ENCODE results near the gene VAC14. TPM values are rescaled to one million over a fixed set of nuclear protein-coding genes. Genes with fewer than 3 reads are reported as not detected.

VAC14 gene
- total RNA-seq, 4 donors from 2014 or later, result 25.7 to 49.5 (median 40.4) TPM

- Histone ChIP-seq H3K27me3 (no peaks in the 10 kb centered on the region), H3K36me3 (peaks cover 0 to 52% (median 0%) of the 10 kb centered on the region in 3 donors), H3K27ac (peak overlapping the region in 2 of 4 donors; percentile 12 to 47), H3K4me3 (no peak overlapping the region), H3K9me3 (no peaks in the 10 kb centered on the region), H3K4me1 (peaks cover 0 to 54% (median 13%) of the 10 kb centered on the region in 4 donors)
- no peak for TF ChIP-seq EP300 (IDR thresholded peaks at IDR 0.05)
- TF ChIP-seq, protein P1, sequence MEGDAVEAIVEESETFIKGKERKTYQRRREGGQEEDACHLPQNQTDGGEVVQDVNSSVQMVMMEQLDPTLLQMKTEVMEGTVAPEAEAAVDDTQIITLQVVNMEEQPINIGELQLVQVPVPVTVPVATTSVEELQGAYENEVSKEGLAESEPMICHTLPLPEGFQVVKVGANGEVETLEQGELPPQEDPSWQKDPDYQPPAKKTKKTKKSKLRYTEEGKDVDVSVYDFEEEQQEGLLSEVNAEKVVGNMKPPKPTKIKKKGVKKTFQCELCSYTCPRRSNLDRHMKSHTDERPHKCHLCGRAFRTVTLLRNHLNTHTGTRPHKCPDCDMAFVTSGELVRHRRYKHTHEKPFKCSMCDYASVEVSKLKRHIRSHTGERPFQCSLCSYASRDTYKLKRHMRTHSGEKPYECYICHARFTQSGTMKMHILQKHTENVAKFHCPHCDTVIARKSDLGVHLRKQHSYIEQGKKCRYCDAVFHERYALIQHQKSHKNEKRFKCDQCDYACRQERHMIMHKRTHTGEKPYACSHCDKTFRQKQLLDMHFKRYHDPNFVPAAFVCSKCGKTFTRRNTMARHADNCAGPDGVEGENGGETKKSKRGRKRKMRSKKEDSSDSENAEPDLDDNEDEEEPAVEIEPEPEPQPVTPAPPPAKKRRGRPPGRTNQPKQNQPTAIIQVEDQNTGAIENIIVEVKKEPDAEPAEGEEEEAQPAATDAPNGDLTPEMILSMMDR (IDR thresholded peaks at IDR 0.05), result no peak
- no peak for TF ChIP-seq POLR2A (IDR thresholded peaks at IDR 0.05)
- 82 to 83% methylated on average over 8 of the region's 8 CpGs for WGBS, 2 donors
- DNase-seq (ENCODE audit: low spot score in 2 of 2), result no peak
Measured at GRCh38 chr16:70756071-70756470, 44.9 kb downstream of the VAC14 start.

DNA sequence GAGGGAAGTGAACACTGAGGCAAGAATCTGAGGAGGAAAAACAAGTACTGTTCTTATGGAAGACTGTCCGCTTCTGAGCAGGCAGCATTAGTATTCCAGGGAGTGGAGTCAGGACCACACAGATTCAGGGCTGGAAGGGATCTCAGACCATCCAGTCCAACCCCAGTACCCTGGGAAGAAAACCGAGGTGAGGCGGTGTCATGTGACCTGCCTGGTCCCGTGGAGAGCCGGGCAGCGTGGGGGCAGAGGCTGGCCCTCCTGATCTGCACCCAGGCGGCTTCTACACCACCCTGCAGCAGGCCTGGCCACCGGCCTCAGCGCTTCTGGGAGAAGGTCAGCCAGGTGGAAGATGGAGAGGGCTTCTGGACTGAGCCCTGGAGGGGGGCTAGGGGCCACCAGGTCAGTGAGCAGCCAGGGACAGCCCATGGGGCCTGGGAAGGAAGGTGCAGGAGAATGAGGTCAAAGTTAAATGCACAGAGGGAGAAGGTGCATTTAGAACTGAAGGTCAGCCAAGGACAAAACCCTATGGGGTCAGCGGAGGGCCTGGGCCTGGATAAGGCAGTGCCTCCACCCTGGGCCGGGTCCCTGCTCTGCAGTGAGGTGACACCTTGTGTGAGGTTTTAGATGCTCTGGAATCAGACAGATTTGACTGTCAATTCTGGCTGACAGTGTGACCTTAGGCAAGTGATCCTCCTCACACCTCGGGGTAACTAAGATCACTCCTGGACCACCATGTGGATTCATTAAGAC, 45.9 kb downstream of the VAC14 start:
- DNase-seq (ENCODE audit: low spot score in 2 of 2), result no peak
- TF ChIP-seq EP300 (IDR thresholded peaks at IDR 0.05), result no peak
- TF ChIP-seq, protein P1 (IDR thresholded peaks at IDR 0.05), result no peak
- no peaks in the 10 kb centered on the region for H3K27me3 ChIP-seq
- H3K9me3 ChIP-seq, result no peaks in the 10 kb centered on the region
- H3K4me1 ChIP-seq, result peaks cover 0 to 63% (median 21%) of the 10 kb centered on the region in 4 donors
- H3K36me3 ChIP-seq, result peaks cover 0 to 43% (median 0%) of the 10 kb centered on the region in 3 donors
- H3K27ac ChIP-seq, result peak overlapping the region in 2 of 4 donors; percentile 47 to 50
- 74 to 83% methylated on average over 8 to 12 of the region's 12 CpGs for WGBS, 2 donors
- no peak overlapping the region for H3K4me3 ChIP-seq

- DNase-seq (ENCODE audit: low spot score in 2 of 2), result no peak
- WGBS, 2 donors, result 66 to 71% methylated on average over 9 to 11 of the region's 11 CpGs
- H3K36me3 ChIP-seq, result peaks cover 0 to 36% (median 0%) of the 10 kb centered on the region in 3 donors
Measured at GRCh38 chr16:70754371-70754770, 46.6 kb downstream of the VAC14 start.

DNA sequence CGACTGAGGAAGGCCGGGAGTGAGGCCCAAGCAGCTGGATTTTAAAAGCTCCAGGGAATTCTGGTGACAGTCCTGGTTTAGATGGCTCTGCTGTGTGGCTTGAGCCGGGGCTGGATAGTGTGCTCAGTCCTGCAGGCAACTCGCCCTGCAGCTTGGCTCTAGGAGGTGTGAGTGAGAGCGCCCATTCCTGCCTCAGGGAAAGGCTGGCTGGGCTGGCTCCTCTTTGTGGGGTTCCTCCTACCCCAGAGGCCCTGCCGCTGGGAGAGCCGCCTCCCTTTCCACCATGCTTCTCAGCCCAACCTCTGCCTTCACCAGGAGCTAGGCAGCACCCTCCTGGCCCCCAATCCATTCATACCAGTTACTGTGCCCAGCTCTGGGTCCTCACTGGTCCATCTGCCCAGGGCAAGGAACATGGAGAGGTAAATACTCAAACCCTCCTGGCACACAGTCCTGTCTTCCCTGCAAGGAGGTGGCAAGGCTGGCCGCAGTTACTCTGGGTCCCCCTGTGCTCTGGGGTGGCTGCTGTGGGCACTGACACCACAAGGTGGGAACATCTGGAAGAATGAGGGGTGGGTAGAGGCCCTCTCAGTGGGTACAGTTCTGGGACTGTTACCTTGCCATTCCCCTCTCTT, 47.1 kb downstream of the VAC14 start:
- H3K4me3 ChIP-seq, result no peak overlapping the region
- 74 to 84% methylated on average over 5 to 7 of the region's 8 CpGs for WGBS, 2 donors
- H3K27me3 ChIP-seq, result no peaks in the 10 kb centered on the region
- H3K27ac ChIP-seq, result peak overlapping the region in 2 of 4 donors; percentile 47 to 50
- H3K9me3 ChIP-seq, result no peaks in the 10 kb centered on the region
- peaks cover 0 to 31% (median 0%) of the 10 kb centered on the region in 3 donors for H3K36me3 ChIP-seq
- TF ChIP-seq EP300 (IDR thresholded peaks at IDR 0.05) (no peak), POLR2A (IDR thresholded peaks at IDR 0.05) (no peak)
- TF ChIP-seq, protein P1 (IDR thresholded peaks at IDR 0.05), result no peak
- H3K4me1 ChIP-seq, result peaks cover 0 to 75% (median 27%) of the 10 kb centered on the region in 4 donors
- no peak for DNase-seq (ENCODE audit: low spot score in 2 of 2)

More at GRCh38 chr16:70754371-70754770, 46.6 kb downstream of the VAC14 start:
- Histone ChIP-seq H3K4me3 (no peak overlapping the region), H3K4me1 (peaks cover 0 to 70% (median 26%) of the 10 kb centered on the region in 4 donors), H3K27ac (peak overlapping the region in 2 of 4 donors; percentile 47 to 50), H3K27me3 (no peaks in the 10 kb centered on the region), H3K9me3 (no peaks in the 10 kb centered on the region)
- no peak for TF ChIP-seq POLR2A (IDR thresholded peaks at IDR 0.05)
- TF ChIP-seq, protein P1 (IDR thresholded peaks at IDR 0.05), result no peak
- no peak for TF ChIP-seq EP300 (IDR thresholded peaks at IDR 0.05)

- no peak for DNase-seq (ENCODE audit: low spot score in 2 of 2)
- Histone ChIP-seq H3K27me3 (no peaks in the 10 kb centered on the region), H3K4me3 (no peak overlapping the region), H3K9me3 (no peaks in the 10 kb centered on the region), H3K36me3 (peaks cover 0 to 25% (median 0%) of the 10 kb centered on the region in 3 donors), H3K4me1 (peaks cover 0 to 79% (median 27%) of the 10 kb centered on the region in 4 donors), H3K27ac (no peak overlapping the region)
- TF ChIP-seq, protein P1 (IDR thresholded peaks at IDR 0.05), result no peak
- TF ChIP-seq POLR2A (IDR thresholded peaks at IDR 0.05), result no peak
- TF ChIP-seq EP300 (IDR thresholded peaks at IDR 0.05), result peak in 1 of 2 donors; percentile 11
- WGBS, 2 donors, result 79 to 94% methylated on average over 6 of the region's 6 CpGs
Measured at GRCh38 chr16:70753228-70753627, 47.7 kb downstream of the VAC14 start.
